HG03378 (cell line): ENCODE data around the gene ZNF516.

Experiments
- ATAC-seq: cut with Tn5 transposase; IDR thresholded peaks from one replicate; pipeline ENCODE4 v1.9.1; 2021; ENCODE audit warnings: mild to moderate bottlenecking, moderate library complexity; ENCODE audit not compliant: unreplicated experiment

The ZNF516 gene

DNA sequence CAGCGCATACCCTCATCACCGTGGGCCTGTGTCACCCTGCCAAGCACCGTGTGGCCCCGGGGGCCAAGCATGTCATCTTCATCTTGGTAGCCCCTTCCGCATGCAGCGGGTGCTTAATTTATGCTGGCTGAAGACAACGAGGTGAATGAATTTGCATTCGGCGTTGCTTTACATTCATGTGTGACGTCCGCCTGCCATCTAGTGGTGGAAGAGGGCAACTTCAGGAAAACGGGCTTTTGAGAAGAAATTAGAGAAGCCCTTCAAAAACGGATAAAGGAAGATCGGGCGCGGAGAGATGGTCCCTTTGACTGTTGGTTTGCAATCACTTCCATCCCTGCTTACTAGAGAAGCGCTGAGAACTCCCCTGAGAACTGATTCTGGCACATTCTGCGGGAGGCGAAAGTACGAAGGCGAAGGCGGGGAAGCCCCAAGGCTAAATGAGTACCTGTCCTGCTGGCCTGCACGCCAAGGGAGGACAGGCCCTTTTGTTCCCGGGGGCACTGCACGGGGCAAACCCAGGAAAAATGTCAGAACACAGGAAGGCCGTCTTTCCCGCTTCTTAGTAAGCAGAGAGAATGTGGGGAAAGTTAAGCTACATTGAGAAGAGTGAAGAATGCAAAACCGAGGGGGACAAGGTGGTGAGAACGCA, 145.9 kb downstream of the ZNF516 start:
- peak; percentile 74 for ATAC-seq

GRCh38 chr18:76348267-76349066, 146.6 kb downstream of the ZNF516 start:
- ATAC-seq, result no peak

GRCh38 chr18:76347341-76347740, 147.7 kb downstream of the ZNF516 start:
- ATAC-seq, result no peak

DNA sequence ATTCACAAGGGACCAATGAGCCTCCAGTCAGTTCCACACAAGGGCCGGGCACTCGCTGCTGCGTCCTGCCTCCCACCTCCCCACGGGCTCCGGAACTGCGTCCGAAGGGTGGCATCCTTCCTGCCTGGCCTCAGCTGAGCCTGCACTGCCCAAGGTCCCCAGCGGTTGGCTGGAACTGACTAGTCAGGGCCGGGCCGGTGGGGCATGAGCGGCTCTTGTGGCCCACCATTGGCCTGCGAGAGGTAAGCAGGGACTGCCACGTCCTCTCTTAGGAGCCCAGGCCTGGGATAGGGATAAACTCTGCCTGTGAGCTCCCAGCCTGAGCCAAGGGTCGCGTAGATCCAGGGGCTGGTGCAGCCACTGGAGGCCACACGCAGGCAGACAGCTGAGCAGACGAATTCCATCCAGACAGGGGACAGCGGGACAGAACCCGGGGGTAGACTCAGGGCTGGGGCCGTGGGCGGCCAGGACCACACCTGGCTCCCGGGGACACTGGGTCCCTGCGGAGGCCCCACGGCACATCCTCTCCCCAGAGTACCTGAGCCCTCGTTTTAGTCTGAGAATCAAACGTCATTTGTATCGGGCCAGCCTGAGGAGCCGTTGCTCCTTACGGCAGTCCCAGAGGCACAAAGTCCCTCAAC, 148.4 kb downstream of the ZNF516 start:
- ATAC-seq, result no peak

GRCh38 chr18:76345901-76346300, 149.1 kb downstream of the ZNF516 start:
- no peak for ATAC-seq

DNA sequence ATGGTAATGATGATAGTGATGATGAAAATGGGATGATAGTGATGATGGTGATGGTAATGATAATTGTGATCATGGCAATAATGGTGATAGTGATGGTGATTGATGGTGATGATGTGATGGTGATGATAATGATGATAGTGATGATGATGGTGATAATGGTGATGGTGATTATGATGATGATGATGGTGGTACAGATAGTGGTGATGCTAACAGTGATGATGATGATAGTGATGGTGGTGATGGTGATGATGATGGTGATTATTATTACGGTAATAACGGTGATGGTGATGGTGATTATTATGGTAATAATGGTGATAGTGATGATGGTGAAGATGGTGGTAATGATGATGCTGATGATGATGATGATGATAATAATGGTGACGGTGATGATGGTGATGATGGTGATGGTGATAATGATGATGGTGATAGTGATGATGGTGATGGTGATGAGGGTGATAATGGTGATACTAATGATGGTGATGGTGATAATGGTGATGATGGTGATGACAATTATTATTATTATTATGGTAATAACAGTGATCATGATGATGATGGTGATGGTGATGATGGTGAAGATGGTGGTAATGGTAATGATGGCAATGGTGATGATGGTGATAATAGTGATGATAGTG, 151.0 kb downstream of the ZNF516 start:
- ATAC-seq, result no peak

DNA sequence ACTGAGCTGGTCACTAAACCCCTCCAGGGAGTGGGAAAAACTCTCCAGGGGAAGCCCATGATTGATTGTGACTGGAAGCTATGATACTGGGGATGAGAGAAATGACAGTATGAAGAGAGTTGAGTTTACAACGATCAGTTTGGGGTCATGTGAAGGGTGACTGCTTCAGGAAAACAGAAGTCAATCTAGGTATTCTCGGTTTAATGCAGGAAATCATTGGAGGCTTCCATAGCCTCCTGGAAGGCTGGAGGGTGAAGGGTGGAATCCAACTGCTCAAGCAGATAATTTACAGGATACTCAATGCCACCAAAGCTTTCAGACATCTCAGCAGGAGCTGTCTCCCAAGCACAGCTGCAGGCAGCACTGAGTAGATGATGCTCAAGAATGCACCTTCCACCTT, 154.6 kb downstream of the ZNF516 start:
- ATAC-seq, result no peak

- no peak for ATAC-seq
Measured at GRCh38 chr18:76339246-76339620, 155.8 kb downstream of the ZNF516 start.

DNA sequence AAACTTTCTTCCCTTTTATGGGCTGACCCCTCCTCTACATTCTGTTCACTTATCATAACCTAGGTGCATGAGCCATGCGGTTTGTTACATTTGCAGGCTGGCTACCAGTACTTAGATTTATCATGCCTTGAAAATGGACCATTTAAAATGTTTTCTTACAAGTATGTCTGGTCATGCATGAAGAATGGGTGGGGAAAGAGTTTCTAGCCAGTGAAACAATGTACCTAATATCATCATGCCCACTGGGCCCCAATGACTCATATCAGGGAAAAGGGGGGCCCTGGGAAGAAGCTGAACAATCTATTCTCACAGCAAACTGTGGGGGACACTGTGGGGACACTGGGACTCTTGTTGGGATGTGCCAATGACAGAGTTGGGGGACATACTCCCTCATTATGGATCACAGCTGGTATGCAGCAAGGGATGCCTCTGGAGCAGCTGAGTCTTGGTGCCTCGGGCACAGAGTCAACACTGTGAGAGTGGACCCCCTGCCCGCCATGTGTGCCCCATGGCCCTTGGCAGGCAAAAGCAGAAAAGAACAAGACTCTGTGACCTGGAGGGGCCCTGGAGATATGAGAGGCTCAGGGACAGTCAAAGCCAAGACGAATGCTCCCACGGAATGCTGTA, 156.3 kb downstream of the ZNF516 start:
- no peak for ATAC-seq

GRCh38 chr18:76338088-76338487, 157.0 kb downstream of the ZNF516 start:
- no peak for ATAC-seq

GRCh38 chr18:76335859-76336640, 159.0 kb downstream of the ZNF516 start:
- no peak for ATAC-seq

GRCh38 chr18:76328140-76328539, 166.9 kb downstream of the ZNF516 start:
- ATAC-seq, result no peak

GRCh38 chr18:76323891-76324290, 171.2 kb downstream of the ZNF516 start:
- ATAC-seq, result no peak

- ATAC-seq, result no peak
Measured at GRCh38 chr18:76322686-76323085, 172.4 kb downstream of the ZNF516 start.

DNA sequence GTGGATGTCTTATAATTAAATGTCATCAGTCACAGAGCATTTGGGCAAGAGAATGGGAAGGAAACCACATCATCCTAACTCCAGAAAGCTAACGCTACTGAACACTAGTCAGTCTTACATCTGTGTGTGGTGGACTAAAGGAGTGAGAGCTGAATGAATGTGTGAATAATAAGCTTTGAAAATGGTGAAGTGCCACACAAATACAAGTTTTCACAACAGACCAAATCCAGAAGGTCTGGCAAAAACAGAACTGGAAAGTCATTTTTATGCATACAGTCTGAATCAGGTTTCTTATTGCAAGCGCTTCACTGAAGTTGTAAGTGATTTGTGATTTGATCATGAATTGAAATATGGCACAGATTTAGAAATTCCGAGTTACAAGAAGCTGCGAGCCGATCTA, 175.7 kb downstream of the ZNF516 start:
- no peak for ATAC-seq

DNA sequence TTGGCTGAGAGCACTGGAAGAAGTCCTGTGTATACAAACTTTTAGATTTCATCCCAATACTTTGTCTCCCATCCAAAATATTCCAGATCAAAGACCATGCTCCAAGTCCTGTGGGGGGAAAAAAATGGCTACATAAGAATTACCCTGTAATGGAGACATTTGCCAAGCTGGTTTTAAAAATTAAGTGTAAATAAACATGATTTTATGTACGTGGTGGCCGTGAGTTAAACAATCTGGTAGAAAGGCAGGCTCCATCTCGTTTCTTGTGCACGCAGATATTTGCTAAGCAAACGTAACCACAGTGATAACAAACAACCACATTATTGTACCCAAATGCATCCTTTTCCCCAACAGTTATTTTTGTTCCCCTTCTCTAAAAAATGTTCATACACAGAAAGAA, 176.4 kb downstream of the ZNF516 start:
- no peak for ATAC-seq

- no peak for ATAC-seq
Measured at GRCh38 chr18:76317136-76317535, 177.9 kb downstream of the ZNF516 start.

GRCh38 chr18:76315722-76316230, 179.3 kb downstream of the ZNF516 start:
- ATAC-seq, result no peak

- no peak for ATAC-seq
Measured at GRCh38 chr18:76314496-76314895, 180.5 kb downstream of the ZNF516 start.

DNA sequence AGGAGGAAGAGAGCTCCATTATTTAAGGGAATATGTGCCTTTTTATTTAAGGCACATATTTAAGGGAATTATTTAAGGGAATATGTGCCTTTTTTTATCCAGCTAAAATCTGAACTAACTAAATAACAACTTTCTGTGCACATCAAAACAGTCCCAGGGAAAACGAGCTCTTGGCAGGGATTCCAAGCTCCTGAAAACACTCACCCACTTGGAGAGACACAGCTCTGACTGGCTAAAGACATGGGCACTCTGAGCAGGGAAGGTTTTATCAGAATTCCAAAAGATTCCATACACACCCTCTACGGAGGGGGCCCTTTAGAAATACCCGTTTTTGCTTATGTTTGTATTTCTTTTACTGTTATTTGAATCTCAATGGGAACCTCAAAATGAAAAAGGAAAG, 181.0 kb downstream of the ZNF516 start:
- no peak for ATAC-seq
